IMR-90 (cell line): Measurements from ENCODE around the gene TRAF3IP1. TPM values are rescaled to one million over a fixed set of nuclear protein-coding genes. Genes with fewer than 3 reads are reported as not detected.

Experiments
- ATAC-seq: fragments of 200-7000 bp; cut with Tn5 transposase; 2 replicates; pipeline ENCODE4 v1.9.1; 2020; ENCODE audit warnings: low read depth, mild to moderate bottlenecking, moderate library complexity
- BruUV-seq: library from RNA; stranded (reverse); fragments of 400-500 nt; replicated peaks from 2 replicates; lab custom pipeline; 2021; lab: Mats Ljungman, UMichigan
- CTCF ChIA-PET: fragments of 300-600 bp; formaldehyde crosslinking; extraction: SDS; loops from one replicate; lab custom pipeline; 2021; ENCODE audit warnings: antibody characterized with exemption; lab: Yijun Ruan, JAX
- POLR2A ChIA-PET: fragments of 300-600 bp; sonication (Branson Sonifier 250); formaldehyde crosslinking; loops from one replicate; lab custom pipeline; 2022; ENCODE audit warnings: antibody characterized with exemption; ENCODE audit not compliant: unreplicated experiment; lab: Charles Lee
- DNase-seq: peaks from one replicate; pipeline ENCODE4 v3.0.0; 2013
- H2AFZ ChIP-seq: replicated peaks from 2 replicates; pipeline ENCODE3; 2013; ENCODE audit warnings: low read length, mild to moderate bottlenecking; ENCODE audit not compliant: poor library complexity
- H2AK5ac ChIP-seq: 2 replicates; pipeline ENCODE4 v1.6.1; 2013; ENCODE audit warnings: low read depth, low read length, inconsistent platforms
- H2AK9ac ChIP-seq: replicated peaks from 2 replicates; pipeline ENCODE3; 2013; ENCODE audit warnings: mild to moderate bottlenecking, low read depth, low read length, moderate library complexity; ENCODE audit not compliant: poor library complexity
- H2BK120ac ChIP-seq: 2 replicates; pipeline ENCODE4 v1.6.1; 2013; ENCODE audit warnings: low read depth, low read length, inconsistent platforms
- H2BK15ac ChIP-seq: 3 replicates; pipeline ENCODE4 v1.6.1; 2013; ENCODE audit warnings: low read depth, low read length, inconsistent platforms
- H2BK20ac ChIP-seq: 2 replicates; pipeline ENCODE4 v1.6.1; 2013; ENCODE audit warnings: low read depth, mild to moderate bottlenecking, inconsistent platforms, low read length, moderate library complexity
- H2BK5ac ChIP-seq: 2 replicates; pipeline ENCODE4 v1.6.1; 2013; ENCODE audit warnings: mild to moderate bottlenecking, low read depth, low read length, inconsistent platforms; ENCODE audit not compliant: poor library complexity, severe bottlenecking
- H3K14ac ChIP-seq: replicated peaks from 2 replicates; pipeline ENCODE4 v1.6.1; 2013; ENCODE audit warnings: low read depth, low read length, inconsistent platforms
- H3K18ac ChIP-seq: 2 replicates; pipeline ENCODE4 v1.6.1; 2013; ENCODE audit warnings: low read depth, low read length, control low read depth
- H3K23ac ChIP-seq: 2 replicates; pipeline ENCODE4 v1.6.1; 2013; ENCODE audit warnings: low read depth, low read length, inconsistent platforms
- H3K27ac ChIP-seq: 2 replicates; pipeline ENCODE4 v1.5.1; 2013; ENCODE audit warnings: mild to moderate bottlenecking, control low read depth, low read length; ENCODE audit not compliant: insufficient read depth
- H3K27me3 ChIP-seq: 2 replicates; pipeline ENCODE4 v1.6.1; 2013; ENCODE audit warnings: low read length; ENCODE audit not compliant: control insufficient read depth, insufficient read depth
- H3K36me3 ChIP-seq: 2 replicates; pipeline ENCODE4 v1.6.1; 2013; ENCODE audit warnings: low read length, mixed read lengths; ENCODE audit not compliant: control insufficient read depth, insufficient read depth
- H3K4ac ChIP-seq: 2 replicates; pipeline ENCODE4 v1.6.1; 2013; ENCODE audit warnings: low read depth, low read length, inconsistent platforms
- H3K4me1 ChIP-seq: 2 replicates; pipeline ENCODE4 v1.6.1; 2013; ENCODE audit warnings: low read length, mixed read lengths; ENCODE audit not compliant: control insufficient read depth, insufficient read depth
- H3K4me2 ChIP-seq: 2 replicates; pipeline ENCODE4 v1.6.1; 2013; ENCODE audit warnings: low read depth, mild to moderate bottlenecking, control low read depth, low read length, moderate library complexity
- H3K4me3 ChIP-seq: 2 replicates; pipeline ENCODE4 v1.5.1; 2013; ENCODE audit warnings: low read depth, mild to moderate bottlenecking, control low read depth, low read length, moderate library complexity; ENCODE audit not compliant: insufficient read depth
- H3K56ac ChIP-seq: 2 replicates; pipeline ENCODE4 v1.6.1; 2013; ENCODE audit warnings: low read length, inconsistent platforms; ENCODE audit not compliant: insufficient read depth; ENCODE audit errors: extremely low read depth
- H3K79me1 ChIP-seq, 2 experiments: 2 replicates each; pipeline ENCODE4 v1.6.1; 2013; ENCODE audit warnings: low read length in 2 of 2, inconsistent platforms in 1 of 2, low read depth in 1 of 2
- H3K9ac ChIP-seq: 2 replicates; pipeline ENCODE4 v1.6.1; 2013; ENCODE audit warnings: low read depth, low read length, control low read depth
- H3K9me1 ChIP-seq: 2 replicates; pipeline ENCODE4 v1.6.1; 2013; ENCODE audit warnings: low read length, inconsistent platforms; ENCODE audit not compliant: insufficient read depth
- H3K9me3 ChIP-seq: 2 replicates; pipeline ENCODE4 v1.6.1; 2013; ENCODE audit warnings: low read length; ENCODE audit not compliant: control insufficient read depth, insufficient read depth
- H4K20me1 ChIP-seq: 2 replicates; pipeline ENCODE4 v1.6.1; 2013; ENCODE audit warnings: low read length, inconsistent platforms; ENCODE audit not compliant: insufficient read depth
- H4K5ac ChIP-seq: 2 replicates; pipeline ENCODE4 v1.6.1; 2013; ENCODE audit warnings: mild to moderate bottlenecking, low read depth, low read length, control low read depth
- H4K8ac ChIP-seq, 2 experiments: 2 replicates each; pipeline ENCODE4 v1.6.1; 2013; ENCODE audit warnings: low read depth in 2 of 2, low read length in 2 of 2, control low read depth in 1 of 2, inconsistent platforms in 1 of 2
- H4K91ac ChIP-seq: 2 replicates; pipeline ENCODE4 v1.6.1; 2013; ENCODE audit warnings: low read depth, low read length, inconsistent platforms; ENCODE audit not compliant: insufficient read depth
- BHLHE40 ChIP-seq: fragments of 150-350 bp; IDR thresholded peaks from 2 replicates; pipeline ENCODE4 v1.6.1; 2016; ENCODE audit warnings: mild to moderate bottlenecking, low read depth, low read length
- CEBPB ChIP-seq: IDR thresholded peaks from 2 replicates; pipeline ENCODE4 v1.6.1; 2012; ENCODE audit warnings: low read depth, low read length, improper control_type of control experiment
- CHD1 ChIP-seq: IDR thresholded peaks from 2 replicates; pipeline ENCODE4 v1.6.1; 2012; ENCODE audit warnings: low read depth, low read length, improper control_type of control experiment
- CTCF ChIP-seq: conservative IDR thresholded peaks from 2 replicates; pipeline ENCODE4 v1.5.1; 2012; ENCODE audit warnings: mild to moderate bottlenecking, low read depth, low read length, improper control_type of control experiment
- ELK1 ChIP-seq: fragments of 150-350 bp; IDR thresholded peaks from 2 replicates; pipeline ENCODE4 v1.6.1; 2016; ENCODE audit warnings: low read depth, mild to moderate bottlenecking, low read length, moderate library complexity, borderline replicate concordance
- FOS ChIP-seq: fragments of 150-350 bp; IDR thresholded peaks from 2 replicates; pipeline ENCODE4 v1.6.1; 2016; ENCODE audit warnings: low read depth, low read length
- MAFK ChIP-seq: IDR thresholded peaks from 2 replicates; pipeline ENCODE4 v1.6.1; 2012; ENCODE audit warnings: low read depth, low read length, improper control_type of control experiment
- MAZ ChIP-seq: IDR thresholded peaks from 2 replicates; pipeline ENCODE4 v1.6.1; 2012; ENCODE audit warnings: low read depth, mild to moderate bottlenecking, low read length, improper control_type of control experiment, moderate library complexity, borderline replicate concordance
- MXI1 ChIP-seq: IDR thresholded peaks from 2 replicates; pipeline ENCODE4 v1.6.1; 2012; ENCODE audit warnings: low read depth, mild to moderate bottlenecking, low read length, moderate library complexity, borderline replicate concordance
- NFE2L2 ChIP-seq: fragments of 150-350 bp; IDR thresholded peaks from 2 replicates; pipeline ENCODE4 v1.6.1; 2016; ENCODE audit warnings: low read depth, mild to moderate bottlenecking, low read length
- POLR2A ChIP-seq: IDR thresholded peaks from 2 replicates; pipeline ENCODE4 v1.6.1; 2012; ENCODE audit warnings: mild to moderate bottlenecking, low read depth, low read length
- RAD21 ChIP-seq: IDR thresholded peaks from 2 replicates; pipeline ENCODE4 v1.6.1; 2012; ENCODE audit warnings: low read length, improper control_type of control experiment
- RCOR1 ChIP-seq: IDR thresholded peaks from 2 replicates; pipeline ENCODE4 v1.6.1; 2012; ENCODE audit warnings: mild to moderate bottlenecking, low read length, improper control_type of control experiment; ENCODE audit not compliant: insufficient replicate concordance
- RFX5 ChIP-seq: IDR thresholded peaks from 2 replicates; pipeline ENCODE4 v1.8.0; 2012; ENCODE audit warnings: low read depth, mild to moderate bottlenecking, low read length, moderate library complexity
- SMC3 ChIP-seq: fragments of 150-350 bp; IDR thresholded peaks from 2 replicates; pipeline ENCODE4 v1.6.1; 2016; ENCODE audit warnings: low read depth, mild to moderate bottlenecking, antibody characterized with exemption, low read length, moderate library complexity
- USF2 ChIP-seq: fragments of 150-350 bp; IDR thresholded peaks from 2 replicates; pipeline ENCODE4 v1.6.1; 2017; ENCODE audit warnings: mild to moderate bottlenecking, antibody characterized with exemption, low read length, low read depth
- WGBS, 2 experiments: methylation state at CpG; one replicate each; pipeline versions ENCODE4 v1.1.5 to v1.1.7; 2013; ENCODE audit warnings: missing lambda C conversion rate in 2 of 2; ENCODE audit not compliant: insufficient read length in 1 of 2; ENCODE audit errors: extremely low coverage in 2 of 2; 5-methylcytosine and 5-hydroxymethylcytosine counted together
- dilution Hi-C: fragments of 300-500 bp; cut with HindIII; formaldehyde crosslinking; loops from one replicate; pipeline ENCODE4 v1.14.3; 2018; ENCODE audit warnings: low sequenced_read_pairs; ENCODE audit not compliant: unreplicated experiment
- in situ Hi-C: fragments of 300-500 bp; cut with MboI; formaldehyde crosslinking; loops from 3 replicates; pipeline ENCODE4 v1.14.3; 2019; ENCODE audit warnings: low sequenced_read_pairs, inconsistent platforms, mixed read lengths
- intact Hi-C: fragments of 100-400 bp; cut with micrococcal nuclease; formaldehyde crosslinking; loops from 2 replicates; pipeline ENCODE4 v1.10.0; 2022
- polyA plus RNA-seq, 3 experiments: library from polyadenylated mRNA; depleted of rRNA; stranded (reverse); fragments of >200 nt; gene quantifications; 2 replicates each; pipeline ENCODE4 v1.2.3, GENCODE V29; 2012; ENCODE audit warnings: low replicate concordance in 1 of 3
- total RNA-seq: library from RNA; depleted of rRNA; stranded (reverse); fragments of >200 nt; gene quantifications from 2 replicates; pipeline ENCODE4 v1.2.3, GENCODE V29; 2012

The TRAF3IP1 gene
- total and polyA plus RNA-seq, 2 of the 4 experiments (the other 2 are of a cell fraction) = 5.9 to 8.3 TPM

GRCh38 chr2:238336151-238336550 is 15.8 kb downstream of the TRAF3IP1 start:
- WGBS, 2 experiments = no CpG with 5 or more reads among the region's 2 CpGs
- H3K14ac ChIP-seq = no peak overlapping the region
- BruUV-seq = no TSS peak

More at GRCh38 chr2:238336151-238336550, 15.8 kb downstream of the TRAF3IP1 start:
- H3K9ac ChIP-seq = no peak overlapping the region
- DNase-seq (no peak), ATAC-seq (no peak)
- no peak overlapping the region for H3K56ac ChIP-seq
- ChIA-PET CTCF (no interaction called here), POLR2A (no interaction called here)
- H3K79me1 ChIP-seq = peaks cover 15 to 26% of the 10 kb centered on the region in 2 experiments; a peak in 3 of 4 replicates
- no peak overlapping the region for H2AFZ ChIP-seq
- no peak overlapping the region for H3K23ac ChIP-seq
- no peak overlapping the region for H4K91ac ChIP-seq
- no peak overlapping the region for H3K18ac ChIP-seq
- no peak overlapping the region for H2AK5ac ChIP-seq
- intact Hi-C loops (no loop called here), in situ Hi-C loops (no loop called here), dilution Hi-C loops (no loop called here)
- H2BK20ac ChIP-seq = no peak overlapping the region
- H4K8ac ChIP-seq = no peak overlapping the region
- H3K4me3 ChIP-seq = no peak overlapping the region
- H3K27ac ChIP-seq = no peak overlapping the region
- H2BK5ac ChIP-seq = no peak overlapping the region
- H3K9me3 ChIP-seq = no peaks in the 10 kb centered on the region
- H3K36me3 ChIP-seq = peaks cover 18% of the 10 kb centered on the region
- no peak overlapping the region for H2BK15ac ChIP-seq
- no peaks in the 10 kb centered on the region for H3K27me3 ChIP-seq
- TF ChIP-seq MAFK (no peak), RCOR1 (no peak), MAZ (no peak), FOS (no peak), MXI1 (no peak), SMC3 (no peak), RFX5 (no peak), BHLHE40 (no peak), ELK1 (no peak), CTCF (no peak), NFE2L2 (no peak), USF2 (no peak), POLR2A (no peak), RAD21 (no peak), CEBPB (no peak), CHD1 (no peak)
- H3K4me1 ChIP-seq = no peaks in the 10 kb centered on the region
- H3K9me1 ChIP-seq = peaks cover 8% of the 10 kb centered on the region; the same call in 1 of the 2 replicates
- H4K20me1 ChIP-seq = peaks cover 5% of the 10 kb centered on the region
- H3K4ac ChIP-seq = no peak overlapping the region
- H2AK9ac ChIP-seq = no peak overlapping the region
- no peak overlapping the region for H4K5ac ChIP-seq
- no peak overlapping the region for H2BK120ac ChIP-seq
- no peak overlapping the region for H3K4me2 ChIP-seq
